Measurements from ENCODE around the gene COL23A1.

The COL23A1 gene

DNA sequence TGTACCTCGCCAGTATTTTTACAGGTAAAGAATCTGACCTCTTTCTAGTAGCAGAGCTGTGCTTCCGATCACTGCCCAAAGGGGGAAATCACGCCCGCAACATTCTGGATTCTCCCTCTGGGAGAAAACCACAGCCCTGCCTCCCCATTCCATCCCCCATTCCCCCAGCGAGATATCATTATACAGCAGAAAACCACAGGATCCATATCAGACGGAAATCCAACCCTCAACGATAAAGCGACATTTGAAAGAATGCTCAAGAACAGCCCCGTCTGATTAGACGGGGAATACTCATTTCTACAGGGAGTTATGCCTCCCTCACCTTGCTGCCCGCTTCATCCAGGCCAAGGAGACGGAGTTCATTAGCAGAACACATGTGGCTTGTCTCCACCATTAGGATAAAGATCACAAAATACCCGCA is 172.8 kb downstream of the COL23A1 start:
- DNase-seq: no peak

DNA sequence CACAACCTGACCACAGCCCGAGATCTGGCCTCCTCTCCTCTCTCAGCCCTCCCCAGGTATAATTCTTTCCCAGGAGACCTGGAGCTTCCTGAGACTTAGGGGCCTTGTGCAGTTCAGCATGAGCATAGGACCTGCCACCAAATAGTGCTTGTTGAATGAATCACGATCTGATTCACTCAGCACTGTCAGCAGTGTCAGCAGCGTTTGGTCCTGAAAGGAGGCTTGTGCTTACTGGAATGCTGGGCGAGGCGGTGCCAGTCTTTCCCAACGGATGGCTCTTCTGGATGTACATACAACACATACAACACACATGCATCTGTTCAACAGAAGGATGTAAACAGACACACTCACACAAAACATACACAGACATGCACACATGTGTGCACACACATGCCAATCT is 173.3 kb downstream of the COL23A1 start:
- no peak for DNase-seq

DNA sequence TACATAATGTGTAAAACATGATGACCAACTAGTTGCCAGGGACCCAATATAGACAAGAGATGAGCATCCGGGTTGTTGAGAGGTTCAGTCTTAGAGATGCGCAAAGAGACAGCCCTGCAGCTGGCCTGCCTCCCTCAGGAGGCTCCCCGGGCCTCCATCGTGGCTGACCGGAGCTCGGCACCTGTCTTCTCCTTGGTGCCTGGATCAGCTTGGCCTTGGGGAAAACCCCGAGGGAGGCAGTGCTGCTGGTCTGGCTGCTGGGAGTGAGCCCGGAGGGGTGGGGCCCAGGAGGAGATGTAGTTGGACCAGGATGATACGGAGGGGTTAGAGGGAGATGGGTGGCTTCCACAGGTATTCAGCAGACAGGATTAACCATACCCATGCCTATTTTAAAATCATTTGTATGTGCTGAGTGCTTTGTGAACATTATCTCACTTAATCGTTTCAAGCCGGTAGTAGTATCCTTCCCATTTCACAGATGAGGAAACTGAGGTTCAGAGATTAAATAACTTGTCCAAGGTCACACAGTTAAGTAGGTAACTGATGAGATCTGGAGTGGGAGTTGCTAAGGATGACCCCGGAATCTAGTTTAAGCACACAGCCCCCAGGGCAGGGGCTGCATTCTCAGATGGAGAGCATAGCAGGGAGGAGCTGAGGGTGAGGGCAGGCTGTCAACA is 173.8 kb downstream of the COL23A1 start:
- no peak for DNase-seq

DNA sequence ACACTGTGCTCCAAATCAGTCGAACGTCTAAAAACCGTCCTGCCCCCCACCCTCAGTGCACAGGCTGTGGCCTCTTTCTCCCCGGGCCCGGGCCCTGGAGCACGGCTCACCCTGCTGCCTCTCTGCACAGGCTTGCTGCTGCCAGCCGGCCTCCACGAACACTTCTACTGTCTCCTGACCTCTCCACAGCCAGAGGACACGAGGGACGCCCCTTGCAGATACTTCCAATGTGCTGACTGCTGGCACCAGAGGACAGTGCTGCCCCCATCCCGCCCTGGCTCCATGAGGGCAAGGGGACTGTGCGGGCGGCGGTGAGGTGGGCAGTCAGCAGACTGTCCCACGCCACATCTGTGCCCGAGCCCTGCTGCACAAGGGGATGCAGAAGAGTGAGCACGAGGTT is 174.8 kb downstream of the COL23A1 start:
- DNase-seq: no peak

DNA sequence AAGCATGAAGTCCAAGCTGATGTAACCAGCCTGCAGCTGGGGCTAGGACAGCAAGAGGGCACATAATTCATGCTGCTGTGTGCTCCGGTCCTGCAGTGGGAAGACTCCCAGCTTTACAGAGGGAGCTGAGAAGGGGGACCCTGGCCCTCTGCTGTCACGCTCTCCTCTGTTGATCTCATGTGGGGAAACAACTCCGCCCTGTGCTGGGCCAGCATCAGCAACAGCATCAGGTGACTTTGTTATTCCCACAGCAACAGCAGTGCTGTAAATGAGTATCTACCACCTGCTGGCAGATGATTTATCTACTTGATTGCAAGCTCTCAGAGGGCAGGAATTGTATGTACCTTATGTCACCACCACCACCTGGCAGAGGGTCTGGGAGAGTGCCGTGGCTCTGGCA is 176.2 kb downstream of the COL23A1 start:
- no peak for DNase-seq

DNA sequence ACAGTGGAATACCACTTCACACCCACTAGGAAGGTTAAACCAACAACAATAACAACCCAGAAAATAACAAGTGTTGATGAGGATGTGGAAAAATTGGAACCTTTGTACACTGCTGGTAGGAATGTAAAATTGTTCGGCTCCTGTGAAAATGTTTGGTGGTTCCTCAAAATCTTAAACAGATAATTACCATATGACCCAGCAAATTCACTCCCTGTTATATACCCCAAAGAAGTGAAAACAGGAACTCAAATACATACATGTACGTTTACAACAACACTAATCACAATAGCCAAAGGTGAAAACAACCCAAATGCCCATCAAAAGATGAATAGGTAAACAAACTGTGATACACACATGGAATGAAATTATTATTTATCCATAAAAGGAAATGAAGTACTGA is 179.1 kb downstream of the COL23A1 start:
- DNase-seq: no peak

DNA sequence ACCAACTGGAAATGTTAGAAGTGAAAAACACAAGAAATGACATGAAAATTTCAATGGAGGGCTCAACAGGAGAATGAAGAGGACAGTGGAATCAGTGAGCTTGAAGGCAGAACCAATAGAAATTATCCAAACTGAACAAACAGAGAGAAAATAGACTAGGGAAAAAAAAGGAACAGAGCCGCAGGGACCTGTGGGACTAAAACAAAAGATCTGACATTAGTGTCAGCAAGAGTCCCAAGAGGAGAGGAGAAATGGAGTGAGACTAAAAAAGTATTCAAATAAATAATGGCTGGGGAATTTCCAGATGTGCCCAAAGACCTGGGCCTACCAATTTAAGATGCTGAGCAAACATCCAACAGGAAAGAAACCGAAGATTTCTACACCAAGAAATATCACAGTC is 182.5 kb downstream of the COL23A1 start:
- no peak for DNase-seq

DNA sequence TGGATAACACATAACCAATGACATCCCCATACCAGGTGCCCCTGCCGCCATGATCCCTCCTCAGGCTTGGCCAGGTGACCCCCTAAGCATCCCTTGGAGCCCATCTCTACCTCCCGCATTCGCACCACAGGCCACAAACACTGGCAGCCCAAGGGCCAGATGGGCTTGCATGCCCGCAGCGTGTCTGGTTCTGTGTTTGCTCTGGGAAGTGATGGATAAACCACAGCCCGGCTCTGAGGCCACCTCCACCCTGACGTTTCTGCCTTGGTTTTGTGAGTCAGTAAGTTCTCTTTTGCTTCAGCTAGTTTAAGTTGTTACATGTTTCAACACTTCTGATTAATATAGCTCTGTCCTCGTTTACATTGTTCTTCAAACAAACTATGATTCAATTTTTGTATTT is 185.2 kb downstream of the COL23A1 start:
- no peak for DNase-seq

DNA sequence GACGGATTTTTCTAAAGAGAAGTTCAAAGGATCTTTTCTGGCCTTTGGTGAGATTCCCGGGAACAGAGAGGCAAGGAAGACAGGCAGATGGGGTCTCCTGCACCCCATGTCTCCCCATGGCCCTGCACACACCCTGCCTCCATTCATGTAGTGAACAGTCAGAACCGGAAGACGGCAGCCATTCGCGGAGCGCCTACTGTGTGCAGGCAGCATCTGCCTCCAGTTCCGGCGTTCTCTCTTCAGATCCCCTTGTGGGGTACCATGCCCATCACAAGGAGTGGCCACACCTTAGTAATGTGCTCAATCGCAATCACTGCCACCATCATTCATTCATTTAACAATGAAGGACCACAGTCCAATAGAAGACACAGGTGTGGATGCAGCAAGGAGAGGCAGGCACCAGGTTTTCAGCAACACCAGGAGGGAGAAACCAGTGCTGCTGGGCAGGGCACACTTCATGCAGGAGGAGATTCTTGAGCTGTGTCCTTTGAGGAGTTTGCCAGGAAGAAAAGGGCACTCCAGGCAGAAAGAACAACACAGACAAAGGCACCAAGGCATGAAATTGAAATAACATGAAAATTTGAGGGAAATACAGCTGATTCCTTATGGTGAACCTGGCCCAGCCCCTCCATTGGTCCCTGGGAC is 186.1 kb downstream of the COL23A1 start:
- DNase-seq: no peak

DNA sequence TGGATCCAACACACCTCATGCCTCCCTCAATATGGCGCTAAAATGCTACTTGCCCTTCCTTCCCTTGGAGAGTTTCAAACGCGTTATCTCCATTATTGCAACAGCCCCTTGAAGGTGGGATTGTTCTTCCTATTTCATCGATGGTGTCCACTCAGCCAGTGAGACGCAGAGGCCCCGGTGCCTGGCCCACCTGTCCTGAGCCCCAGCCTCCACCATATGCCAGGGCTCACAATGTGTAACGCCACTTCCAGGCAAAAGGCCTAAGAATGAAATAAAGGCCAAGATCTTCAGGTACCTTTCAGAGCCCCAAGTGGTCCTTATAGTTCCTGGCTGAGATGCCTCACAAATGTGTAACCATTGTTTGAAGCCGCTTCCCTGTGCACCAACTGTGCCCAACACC is 186.8 kb downstream of the COL23A1 start:
- no peak for DNase-seq

DNA sequence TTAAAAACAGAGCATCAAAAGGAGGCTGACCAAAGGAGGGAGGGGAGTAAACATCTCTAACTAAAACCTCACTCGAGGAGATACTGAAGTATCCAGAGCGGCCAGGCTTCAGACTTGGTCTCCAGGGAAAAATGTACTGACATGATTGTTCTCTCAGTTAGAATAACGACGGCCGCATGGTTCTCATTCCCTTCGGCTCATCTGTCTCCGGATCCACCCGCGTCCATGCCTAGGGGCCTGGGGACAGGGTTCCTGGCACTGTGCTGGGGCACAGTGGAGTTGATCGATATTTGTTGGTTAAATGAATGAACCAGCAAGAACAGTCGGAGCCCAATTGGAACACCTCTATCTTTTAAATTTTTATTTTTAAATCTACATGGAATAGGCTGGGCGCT is 190.5 kb downstream of the COL23A1 start:
- no peak for DNase-seq

DNA sequence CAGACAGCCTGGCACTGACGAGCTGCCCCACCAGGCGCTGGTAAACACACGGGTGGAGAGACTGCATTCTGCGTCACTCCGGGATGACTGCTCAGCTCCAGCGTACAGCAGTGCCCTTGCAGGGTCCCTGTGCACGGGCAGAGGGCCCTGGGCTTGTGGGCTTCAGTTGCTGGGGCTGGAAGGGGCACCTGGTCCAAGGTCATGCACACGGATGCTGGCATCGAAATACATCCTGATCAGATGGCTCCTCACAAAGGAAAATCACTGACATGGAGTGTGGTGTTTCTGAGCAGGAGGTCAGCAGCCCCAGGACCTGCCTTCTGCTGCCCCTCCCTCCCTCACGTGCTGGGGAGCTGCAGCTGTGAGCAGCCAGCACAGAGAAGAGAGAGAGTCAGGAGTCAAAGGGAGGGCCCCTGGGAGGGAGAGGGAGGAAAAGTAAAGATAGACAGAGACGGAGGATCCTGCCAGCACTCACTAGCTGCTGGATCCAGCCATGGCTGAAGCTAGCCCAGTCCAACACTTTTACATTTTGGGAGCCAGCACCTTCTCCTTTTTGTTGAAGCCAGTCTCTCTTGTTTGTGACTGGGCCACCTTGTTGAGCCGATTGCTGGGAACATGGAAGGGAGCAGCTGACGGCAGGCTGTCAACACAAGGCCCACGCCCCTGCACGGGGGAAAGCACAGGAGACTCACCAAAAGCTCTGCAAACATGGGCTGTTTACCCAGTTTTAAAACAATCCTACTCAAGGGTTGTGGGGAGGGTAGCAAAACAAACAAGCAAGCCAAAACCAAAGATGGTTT is 191.1 kb downstream of the COL23A1 start:
- DNase-seq: no peak

DNA sequence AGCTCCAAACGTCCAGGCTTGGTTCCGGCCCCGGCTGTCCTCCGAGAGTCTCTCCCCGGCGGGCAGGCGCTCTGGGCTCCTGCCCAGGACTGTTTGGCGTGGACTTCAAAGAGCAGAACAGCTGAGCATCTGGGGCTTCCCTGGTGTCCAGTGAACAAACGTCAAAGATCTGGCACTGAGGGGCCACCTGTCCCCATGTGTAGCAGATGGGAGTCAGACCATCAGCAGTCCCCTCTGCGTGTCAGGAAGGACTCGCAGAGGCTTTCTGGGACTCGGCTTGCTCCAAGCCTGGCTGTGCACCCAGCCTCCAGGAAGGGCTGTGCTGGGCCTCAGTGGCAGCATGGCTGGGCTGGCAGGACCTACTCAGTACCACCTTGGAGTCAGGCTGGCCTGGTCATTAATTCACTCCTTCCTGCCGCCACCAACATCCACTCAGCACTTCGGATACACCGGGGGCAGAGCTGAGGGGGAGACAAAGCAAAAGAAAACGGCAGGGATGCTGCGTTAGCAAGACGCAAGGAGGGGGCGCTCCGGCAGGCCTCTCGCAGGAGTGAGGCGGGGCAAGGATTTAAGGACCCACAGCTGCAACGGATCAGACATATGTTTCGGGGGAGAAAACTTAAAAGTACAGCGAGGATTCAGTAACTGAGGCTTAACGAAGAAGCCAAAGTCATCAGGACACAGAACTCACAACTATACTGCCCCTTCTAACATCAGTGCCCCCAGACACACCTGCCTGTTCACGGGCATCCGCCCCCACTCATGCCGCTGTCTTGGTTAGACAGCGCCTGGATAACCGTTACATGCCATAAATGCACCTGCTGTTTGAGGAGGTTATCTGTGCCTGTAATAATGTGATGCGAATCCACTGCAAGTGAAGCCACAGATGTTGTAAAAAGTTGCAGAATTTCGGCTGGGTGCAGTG is 193.1 kb downstream of the COL23A1 start:
- DNase-seq: no peak

DNA sequence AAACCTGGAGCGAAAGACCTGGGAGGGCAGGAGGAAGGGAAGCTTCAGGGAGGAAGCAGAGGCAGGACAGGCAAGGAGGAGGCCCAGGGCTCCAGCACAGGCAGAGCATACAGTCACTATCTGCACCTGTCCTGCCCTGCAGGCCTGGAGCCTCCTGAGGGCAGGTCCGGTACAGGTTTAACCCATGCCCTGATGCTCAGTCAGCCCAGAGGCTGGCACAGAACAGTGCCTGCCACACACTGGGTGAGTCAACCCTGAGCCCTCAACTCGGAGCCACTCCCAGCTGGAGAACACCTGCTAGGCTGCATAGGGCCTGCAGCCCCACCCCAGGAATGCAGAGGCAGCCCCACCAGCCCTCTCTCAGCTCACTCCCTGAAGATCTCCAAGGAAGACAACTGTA is 196.1 kb downstream of the COL23A1 start:
- no peak for DNase-seq

DNA sequence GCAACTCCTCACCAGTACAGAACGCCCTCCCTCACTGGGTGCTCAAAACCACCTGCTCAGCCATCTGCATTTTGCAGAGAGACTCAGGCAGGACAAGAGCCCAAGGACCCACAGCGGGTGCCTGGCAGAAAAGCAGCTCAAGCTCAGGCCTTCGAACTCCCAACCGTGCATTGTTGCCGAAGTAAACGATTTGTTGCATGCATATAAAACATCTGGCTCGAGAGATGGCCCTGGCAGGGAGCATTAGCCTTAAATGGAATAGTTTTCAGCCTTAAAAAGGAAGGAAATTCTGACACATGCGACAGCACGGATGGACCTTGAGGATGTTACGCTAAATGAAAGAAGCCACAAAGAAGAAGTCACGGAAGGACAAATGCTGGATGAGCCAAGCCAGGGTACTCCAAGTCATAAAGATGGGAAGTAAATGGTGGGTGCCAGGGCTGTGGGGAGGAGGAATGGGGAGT is 197.2 kb downstream of the COL23A1 start:
- no peak for DNase-seq

DNA sequence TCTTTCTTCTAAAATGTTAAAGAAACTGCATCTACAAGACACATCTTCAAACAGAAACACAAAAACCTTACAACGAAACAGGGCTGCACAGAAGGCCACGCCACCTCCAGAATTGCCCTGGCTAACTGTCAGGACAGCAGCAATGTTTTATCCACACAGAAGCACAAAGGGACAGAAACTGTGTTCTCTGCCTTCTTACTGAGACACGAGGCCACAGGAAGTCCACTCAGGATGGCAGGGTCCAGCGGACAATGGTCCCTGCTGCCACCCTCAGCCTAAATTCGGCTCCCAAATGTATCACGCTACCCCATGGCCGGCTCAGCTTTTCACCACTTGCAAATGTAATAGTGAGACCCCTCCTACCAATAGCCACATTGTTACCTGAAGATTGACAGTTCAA is 197.8 kb downstream of the COL23A1 start:
- DNase-seq: no peak

DNA sequence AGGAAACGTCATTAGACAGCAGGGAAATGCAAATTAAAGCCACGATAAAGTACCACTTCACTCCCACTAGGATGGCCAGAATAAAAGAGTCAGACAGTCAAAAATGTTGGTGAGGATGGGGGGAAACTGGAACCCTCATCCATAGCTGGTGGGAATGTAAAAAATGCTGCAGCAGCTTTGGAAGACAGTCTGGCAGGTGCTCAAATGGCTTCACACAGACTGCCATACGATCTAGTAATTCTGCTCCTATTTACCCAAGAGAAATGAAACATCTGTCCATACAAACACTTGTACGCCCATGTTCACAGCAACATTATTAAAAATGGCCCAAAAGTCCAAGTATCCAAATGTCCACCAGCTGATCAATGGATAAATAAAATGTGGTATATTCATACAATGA is 198.7 kb downstream of the COL23A1 start:
- no peak for DNase-seq

DNA sequence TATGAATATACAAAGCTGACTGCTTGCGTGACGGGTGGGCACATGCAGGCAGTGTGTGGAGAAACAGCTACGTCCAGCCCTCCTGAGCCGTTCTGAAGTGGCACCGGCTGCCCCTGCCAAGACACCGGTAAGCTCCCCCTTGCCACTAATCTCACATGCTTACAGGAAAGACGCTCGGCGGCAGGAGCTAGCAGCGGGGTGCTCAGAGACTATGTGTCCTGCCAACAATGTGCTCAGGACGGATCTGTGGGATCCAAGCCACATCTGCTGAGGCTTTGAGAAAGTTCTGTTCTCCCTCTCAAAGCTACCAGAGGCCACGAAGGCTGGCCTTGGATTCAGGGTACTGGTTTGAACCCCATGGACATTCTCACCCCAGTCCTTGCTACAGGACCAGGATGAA is 200.4 kb downstream of the COL23A1 start:
- no peak for DNase-seq

DNA sequence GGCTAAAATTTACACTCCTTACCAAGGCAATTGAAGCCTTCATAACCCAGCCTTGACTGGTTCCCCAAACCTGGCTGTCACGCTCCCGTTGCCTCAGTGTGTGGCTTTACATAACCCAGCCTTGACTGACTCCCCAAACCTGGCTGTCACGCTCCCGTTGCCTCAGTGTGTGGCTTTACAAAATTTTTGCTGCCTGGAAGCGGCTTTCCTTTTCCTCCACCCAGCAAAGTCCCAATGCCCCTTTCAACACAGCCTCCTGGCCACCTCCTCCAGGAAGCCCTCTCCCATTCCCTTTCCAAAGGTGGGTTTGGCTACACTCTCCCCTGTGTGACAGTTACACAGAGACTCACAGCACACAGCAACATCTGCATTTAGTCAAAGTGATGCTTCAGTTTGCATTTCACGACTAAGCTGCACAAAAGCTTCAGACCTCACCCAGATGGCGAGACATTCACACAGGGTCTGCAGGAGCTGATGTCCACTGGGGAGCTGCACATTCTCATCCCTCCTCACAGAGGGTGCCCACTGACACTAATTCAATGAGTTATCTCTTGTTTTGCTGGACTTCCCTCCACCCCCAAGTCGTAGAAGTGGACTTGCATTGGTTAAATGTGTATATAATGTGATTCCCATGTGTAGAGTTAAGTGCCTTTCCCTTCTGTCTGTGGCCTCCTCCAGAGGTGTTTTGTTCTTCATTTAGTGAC is 201.0 kb downstream of the COL23A1 start:
- no peak for DNase-seq

DNA sequence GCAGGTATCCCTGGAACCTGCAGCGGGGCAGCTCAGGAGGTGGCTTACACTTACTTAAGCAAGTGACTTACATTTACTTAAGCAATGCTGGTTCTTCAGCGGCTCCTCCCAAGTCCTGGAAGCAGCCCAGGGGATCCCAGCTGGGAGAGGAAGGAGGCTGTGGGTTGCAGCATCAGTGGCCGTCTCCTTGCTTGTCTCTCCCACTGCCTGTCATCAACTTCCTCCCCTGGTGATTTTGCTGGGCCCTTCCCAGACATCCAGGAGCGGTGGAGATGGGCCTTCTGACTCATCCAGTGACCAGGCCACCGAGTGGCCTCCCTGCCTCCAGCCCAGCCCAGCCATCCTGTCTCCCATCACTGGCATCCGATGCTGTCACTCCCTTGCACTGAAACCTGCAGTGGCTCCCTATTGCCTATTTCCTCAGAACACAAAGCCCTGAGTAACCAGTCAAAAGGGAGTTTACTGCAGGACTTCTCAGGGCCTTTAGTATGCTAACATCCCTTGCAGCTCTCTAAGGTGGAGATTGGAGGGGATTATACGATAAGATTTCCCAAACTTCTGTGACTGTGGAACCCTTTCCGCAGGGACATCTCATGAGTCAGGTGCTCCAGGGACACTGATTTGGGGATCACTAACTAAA is 201.7 kb downstream of the COL23A1 start:
- DNase-seq: no peak

DNA sequence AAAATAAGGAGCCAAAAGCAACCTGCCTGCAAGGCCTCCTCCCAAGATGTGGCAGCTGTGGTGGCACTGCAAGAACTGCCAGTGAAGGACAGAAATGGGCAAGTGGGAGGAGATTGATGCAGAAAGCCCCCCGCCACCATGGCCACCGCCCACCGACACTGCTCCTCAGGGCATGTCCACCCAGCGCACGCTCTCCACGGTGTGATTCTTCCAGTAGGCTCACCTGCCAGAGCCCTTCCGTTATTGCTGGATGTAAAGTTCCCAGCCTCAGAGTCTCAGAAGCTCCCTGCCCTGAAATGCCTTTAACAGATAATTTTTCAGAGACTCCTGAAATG is 202.4 kb downstream of the COL23A1 start:
- no peak for DNase-seq

Data from NCI-H2107 (cell line).